Thoracic aorta (tissue), 2 donors: ENCODE data around the gene RANGAP1. TPM values are rescaled to one million over a fixed set of nuclear protein-coding genes. Genes with fewer than 3 reads are reported as not detected.

Source experiments
- ATAC-seq: fragments of 150-250 bp; one replicate; pipeline ENCODE4 v1.8.0; 2017; ENCODE audit warnings: low read depth; ENCODE audit not compliant: insufficient number of reproducible peaks, low FRiP score
- DNase-seq: peaks from one replicate; pipeline ENCODE4 v3.0.0-alpha.2; 2020; ENCODE audit warnings: low spot score
- H3K27ac ChIP-seq, 2 donors: fragments of 200-600 bp; sonication (generic); 1 replicate in 1 of 2; 2 replicates in 1 of 2; pipeline ENCODE4 v1.5.1; 2016; ENCODE audit warnings: mild to moderate bottlenecking in 2 of 2, moderate library complexity in 2 of 2
- H3K27me3 ChIP-seq: fragments of 200-600 bp; sonication (generic); replicated peaks from 2 replicates; pipeline ENCODE4 v1.6.0; 2016; ENCODE audit warnings: mild to moderate bottlenecking; ENCODE audit not compliant: insufficient read depth
- H3K36me3 ChIP-seq: fragments of 200-600 bp; sonication (generic); one replicate; pipeline ENCODE4 v1.5.1; 2016
- H3K4me1 ChIP-seq, 2 donors: fragments of 200-600 bp; sonication (generic); 1 replicate in 1 of 2; 2 replicates in 1 of 2; pipeline versions ENCODE4 v1.5.1 to v1.6.0; 2016; ENCODE audit warnings: low read depth in 2 of 2, mild to moderate bottlenecking in 1 of 2; ENCODE audit not compliant: control insufficient read depth in 1 of 2
- H3K4me3 ChIP-seq: fragments of 200-600 bp; sonication (generic); 2 replicates; pipeline ENCODE4 v1.5.1; 2016; ENCODE audit warnings: mild to moderate bottlenecking
- H3K9me3 ChIP-seq: fragments of 200-600 bp; sonication (generic); 2 replicates; pipeline ENCODE4 v1.5.1; 2016
- total RNA-seq, 2 donors: library from RNA; depleted of rRNA; stranded (reverse); fragments of >200 nt; gene quantifications; one replicate each; pipeline versions ENCODE4 v1.1.0 to v1.2.3, GENCODE V29; 2016
- TF ChIP-seq, protein P1 (sequence below): fragments of 200-600 bp; sonication (generic); IDR thresholded peaks from one replicate; pipeline ENCODE4 v1.5.1; 2019; ENCODE audit warnings: antibody characterized with exemption

RANGAP1 gene
- total RNA-seq, 2 donors from 2014 or later: 42.0 to 42.7 TPM

DNA sequence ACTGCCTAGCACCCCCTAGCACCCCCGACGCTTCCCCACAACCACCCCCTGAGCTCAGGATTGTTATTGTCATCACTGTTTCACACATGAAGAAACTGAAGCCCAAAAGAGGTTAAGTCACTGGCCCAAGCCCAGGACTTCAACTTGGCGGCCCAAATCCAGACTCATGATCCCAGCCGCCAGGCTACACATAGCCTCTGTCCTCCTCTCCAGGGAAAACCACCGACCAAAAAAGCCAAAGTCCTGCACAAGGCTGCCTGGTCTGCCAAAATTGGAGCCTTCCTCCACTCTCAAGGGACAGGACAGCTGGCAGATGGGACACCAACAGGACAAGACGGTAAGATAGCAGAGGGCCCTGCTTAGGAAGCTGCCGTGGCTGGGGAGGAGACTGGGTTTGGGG lies 70.1 kb downstream of the RANGAP1 start:
- no peaks in the 10 kb centered on the region for H3K9me3 ChIP-seq
- peaks cover 0 to 5% of the 10 kb centered on the region in 2 donors for H3K4me1 ChIP-seq
- no peak overlapping the region for H3K4me3 ChIP-seq
- H3K36me3 ChIP-seq: peaks cover 20% of the 10 kb centered on the region
- DNase-seq (no peak), ATAC-seq (no peak)
- H3K27ac ChIP-seq: no peak overlapping the region
- TF ChIP-seq, protein P1, sequence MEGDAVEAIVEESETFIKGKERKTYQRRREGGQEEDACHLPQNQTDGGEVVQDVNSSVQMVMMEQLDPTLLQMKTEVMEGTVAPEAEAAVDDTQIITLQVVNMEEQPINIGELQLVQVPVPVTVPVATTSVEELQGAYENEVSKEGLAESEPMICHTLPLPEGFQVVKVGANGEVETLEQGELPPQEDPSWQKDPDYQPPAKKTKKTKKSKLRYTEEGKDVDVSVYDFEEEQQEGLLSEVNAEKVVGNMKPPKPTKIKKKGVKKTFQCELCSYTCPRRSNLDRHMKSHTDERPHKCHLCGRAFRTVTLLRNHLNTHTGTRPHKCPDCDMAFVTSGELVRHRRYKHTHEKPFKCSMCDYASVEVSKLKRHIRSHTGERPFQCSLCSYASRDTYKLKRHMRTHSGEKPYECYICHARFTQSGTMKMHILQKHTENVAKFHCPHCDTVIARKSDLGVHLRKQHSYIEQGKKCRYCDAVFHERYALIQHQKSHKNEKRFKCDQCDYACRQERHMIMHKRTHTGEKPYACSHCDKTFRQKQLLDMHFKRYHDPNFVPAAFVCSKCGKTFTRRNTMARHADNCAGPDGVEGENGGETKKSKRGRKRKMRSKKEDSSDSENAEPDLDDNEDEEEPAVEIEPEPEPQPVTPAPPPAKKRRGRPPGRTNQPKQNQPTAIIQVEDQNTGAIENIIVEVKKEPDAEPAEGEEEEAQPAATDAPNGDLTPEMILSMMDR: no peak
- no peaks in the 10 kb centered on the region for H3K27me3 ChIP-seq

DNA sequence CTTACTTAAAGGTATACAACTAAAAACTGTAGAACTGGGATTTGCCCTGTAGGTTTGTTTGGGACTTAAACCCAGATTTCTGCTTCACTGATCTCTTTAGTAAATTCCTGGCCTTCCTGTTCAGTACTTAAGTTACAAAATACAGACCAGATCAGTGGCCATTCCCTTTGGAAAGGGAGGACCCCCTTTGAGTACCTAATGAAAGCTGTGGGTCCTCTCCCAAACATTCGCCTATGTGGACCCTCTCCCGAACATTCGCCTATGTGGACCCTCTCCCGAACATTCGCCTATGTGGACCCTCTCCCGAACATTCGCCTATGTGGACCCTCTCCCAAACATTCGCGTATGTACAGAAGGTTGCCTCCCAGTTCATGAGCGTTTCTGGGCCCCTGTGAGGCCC lies 70.6 kb downstream of the RANGAP1 start:
- TF ChIP-seq, protein P1: no peak
- peaks cover 16% of the 10 kb centered on the region for H3K36me3 ChIP-seq
- no peak overlapping the region for H3K4me3 ChIP-seq

DNA sequence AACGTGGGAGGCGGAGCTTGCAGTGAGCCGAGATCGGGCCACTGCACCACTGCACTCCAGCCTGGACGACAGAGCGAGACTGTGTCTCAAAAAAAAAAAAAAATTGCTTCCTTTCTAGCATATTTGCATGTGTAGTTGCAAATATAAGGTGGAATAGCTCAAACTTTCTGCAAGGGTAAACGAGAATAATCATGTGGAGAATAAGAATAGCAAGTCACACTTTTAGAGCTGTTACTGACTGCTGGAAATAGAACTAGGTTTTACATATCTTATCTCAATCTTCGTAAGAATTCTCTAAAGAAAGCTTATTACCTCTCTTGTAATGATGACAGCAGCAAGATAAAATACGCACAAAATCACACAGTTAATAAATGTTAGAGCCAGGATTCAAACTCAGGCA lies 79.3 kb downstream of the RANGAP1 start:
- H3K27me3 ChIP-seq: no peaks in the 10 kb centered on the region

More for the DNA sequence above, 70.6 kb downstream of the RANGAP1 start:
- H3K27ac ChIP-seq: no peak overlapping the region
- DNase-seq (no peak), ATAC-seq (no peak)
- no peaks in the 10 kb centered on the region for H3K27me3 ChIP-seq
- peaks cover 0 to 5% of the 10 kb centered on the region in 2 donors for H3K4me1 ChIP-seq
- H3K9me3 ChIP-seq: no peaks in the 10 kb centered on the region

DNA sequence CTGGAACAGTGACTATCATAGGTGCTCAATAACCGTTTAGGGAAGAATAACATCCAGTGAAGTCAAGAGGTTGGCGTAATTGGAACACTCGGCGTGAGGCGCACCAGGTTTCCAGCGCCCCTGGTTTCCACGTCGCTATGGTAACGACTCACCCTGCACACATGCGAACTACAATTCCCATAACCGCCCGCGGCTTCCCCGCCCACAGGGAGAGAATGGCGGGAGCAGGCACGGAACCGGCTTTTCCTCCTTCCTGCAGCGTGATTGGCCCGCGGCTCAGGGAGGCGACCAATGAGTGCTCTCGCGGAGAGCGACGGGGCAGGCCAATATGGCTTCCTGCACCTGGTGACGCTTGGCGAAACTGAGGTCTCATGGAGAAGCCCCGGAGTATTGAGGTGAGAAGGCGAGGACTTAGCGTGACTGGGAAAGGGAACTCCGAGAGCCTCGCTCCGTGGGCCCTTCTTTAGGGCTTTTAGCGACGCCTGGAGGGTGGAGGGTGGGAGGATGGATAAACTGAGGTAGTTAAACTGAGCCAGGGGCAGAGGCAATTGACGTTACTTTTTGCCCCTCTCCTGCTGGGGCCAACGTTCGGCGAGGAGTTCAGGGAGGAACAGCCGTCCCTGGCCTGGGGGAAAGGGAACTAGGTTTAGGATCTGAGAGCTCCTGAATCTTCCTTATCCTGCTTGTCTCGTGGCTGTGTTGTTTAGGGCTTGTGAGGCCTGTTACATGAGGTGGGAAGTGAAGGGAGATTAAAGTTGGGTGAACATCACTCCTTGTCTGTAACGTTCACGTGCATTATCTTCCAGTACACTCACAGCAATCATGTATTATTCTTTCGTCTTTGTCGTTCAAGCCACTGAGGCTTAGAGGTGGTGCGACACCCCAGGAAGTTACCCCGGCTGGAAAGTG lies 80.7 kb downstream of the RANGAP1 start, which contains the start of gene L3MBTL2:
TSS of gene L3MBTL2 (plus strand) at position 321 of the 909 bp plus-strand sequence. CDS start at position 372, 51 bp downstream.
- Histone ChIP-seq H3K4me1 (peaks cover 6 to 8% of the 10 kb centered on the region in 2 donors), H3K36me3 (no peaks in the 10 kb centered on the region), H3K27me3 (no peaks in the 10 kb centered on the region), H3K27ac (peak within 1 kb of the TSS; percentile 60), H3K4me3 (peak within 1 kb of the TSS; percentile 83), H3K9me3 (no peaks in the 10 kb centered on the region)
- DNase-seq (peak; percentile 96), ATAC-seq (peak; percentile 99)
- TF ChIP-seq, protein P1: no peak

More for the DNA sequence above, 79.3 kb downstream of the RANGAP1 start:
- Histone ChIP-seq H3K4me3 (no peak overlapping the region), H3K4me1 (peaks cover 6 to 8% of the 10 kb centered on the region in 2 donors), H3K27ac (no peak overlapping the region), H3K9me3 (no peaks in the 10 kb centered on the region), H3K36me3 (no peaks in the 10 kb centered on the region)
- ATAC-seq: no peak
- no peak for DNase-seq
- TF ChIP-seq, protein P1: no peak

DNA sequence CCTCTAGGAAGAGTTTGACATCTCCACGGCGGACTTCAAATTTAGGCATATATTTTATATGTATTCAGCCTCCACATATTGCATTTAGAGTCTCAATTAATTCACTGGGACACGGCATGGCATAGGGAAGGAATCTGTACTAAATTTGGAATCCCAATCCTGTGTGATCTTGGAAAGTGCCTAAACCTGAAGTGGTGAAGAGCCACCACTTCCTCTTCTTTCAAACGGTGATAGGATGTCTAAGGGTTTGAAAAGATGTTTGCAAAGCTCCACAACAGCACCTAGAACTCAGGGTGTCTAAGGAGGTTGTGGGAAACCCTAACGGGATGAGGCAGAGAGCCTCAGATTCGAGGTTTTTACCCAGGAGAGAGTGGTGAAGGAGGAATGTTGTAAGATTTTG lies 81.9 kb downstream of the RANGAP1 start:
- Histone ChIP-seq H3K4me1 (peaks cover 6 to 8% of the 10 kb centered on the region in 2 donors), H3K27me3 (no peaks in the 10 kb centered on the region), H3K4me3 (no peak overlapping the region), H3K27ac (no peak overlapping the region), H3K36me3 (no peaks in the 10 kb centered on the region), H3K9me3 (no peaks in the 10 kb centered on the region)
- DNase-seq: no peak
- TF ChIP-seq, protein P1: no peak
- no peak for ATAC-seq
